ENCODE data around the gene EXOC6B. TPM values are rescaled to one million over a fixed set of nuclear protein-coding genes. Genes with fewer than 3 reads are reported as not detected.

EXOC6B gene
- total RNA-seq, 2 donors from 2014 or later: 51.3 to 68.9 TPM

DNA sequence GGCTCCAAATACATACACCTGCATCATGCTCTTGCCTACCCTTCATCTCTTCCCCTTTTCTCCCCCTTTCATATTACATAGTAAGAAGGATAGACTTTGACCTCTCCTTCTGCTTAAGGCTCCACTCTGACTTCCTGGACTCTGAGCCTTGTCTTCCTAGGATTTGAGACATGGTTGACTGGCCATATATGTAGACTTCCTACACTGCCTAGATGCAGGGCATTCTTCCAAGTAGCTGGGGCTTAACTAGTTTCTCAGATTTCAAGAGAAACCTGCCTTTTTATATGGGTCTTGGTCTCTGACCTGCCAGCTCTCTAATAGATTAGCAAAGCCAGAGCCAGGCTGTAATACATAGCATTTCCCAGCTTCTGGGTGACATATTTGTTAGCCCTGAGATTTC, 642.8 kb downstream of the EXOC6B start:
- no peak for DNase-seq
- Histone ChIP-seq H3K9ac (ENCODE audit: extremely low read depth, low read length, poor library complexity, severe bottlenecking) (no peak overlapping the region), H3K4me1 (ENCODE audit: control insufficient read depth, insufficient read depth, low read length) (no peaks in the 10 kb centered on the region), H3K27me3 (ENCODE audit: control insufficient read depth, insufficient read depth, low read length, poor library complexity, severe bottlenecking) (no peaks in the 10 kb centered on the region), H3K4me3 (ENCODE audit: low read length) (no peak overlapping the region), H3K27ac (ENCODE audit: low read depth, low read length) (no peak overlapping the region), H3K36me3 (ENCODE audit: control insufficient read depth, insufficient read depth, low read length) (peaks cover 14% of the 10 kb centered on the region), H3K9me3 (ENCODE audit: control insufficient read depth, low read length) (peaks cover 5% of the 10 kb centered on the region)
- Mint-ChIP-seq H3K27me3 (ENCODE audit: insufficient read depth) (no peaks in the 10 kb centered on the region), H3K9me3 (no peaks in the 10 kb centered on the region), H3K4me1 (no peaks in the 10 kb centered on the region), H3K4me3 (no peak overlapping the region), H3K27ac (no peak overlapping the region), H3K36me3 (ENCODE audit: low read depth) (peaks cover 38% of the 10 kb centered on the region)
- TF ChIP-seq, protein P1, sequence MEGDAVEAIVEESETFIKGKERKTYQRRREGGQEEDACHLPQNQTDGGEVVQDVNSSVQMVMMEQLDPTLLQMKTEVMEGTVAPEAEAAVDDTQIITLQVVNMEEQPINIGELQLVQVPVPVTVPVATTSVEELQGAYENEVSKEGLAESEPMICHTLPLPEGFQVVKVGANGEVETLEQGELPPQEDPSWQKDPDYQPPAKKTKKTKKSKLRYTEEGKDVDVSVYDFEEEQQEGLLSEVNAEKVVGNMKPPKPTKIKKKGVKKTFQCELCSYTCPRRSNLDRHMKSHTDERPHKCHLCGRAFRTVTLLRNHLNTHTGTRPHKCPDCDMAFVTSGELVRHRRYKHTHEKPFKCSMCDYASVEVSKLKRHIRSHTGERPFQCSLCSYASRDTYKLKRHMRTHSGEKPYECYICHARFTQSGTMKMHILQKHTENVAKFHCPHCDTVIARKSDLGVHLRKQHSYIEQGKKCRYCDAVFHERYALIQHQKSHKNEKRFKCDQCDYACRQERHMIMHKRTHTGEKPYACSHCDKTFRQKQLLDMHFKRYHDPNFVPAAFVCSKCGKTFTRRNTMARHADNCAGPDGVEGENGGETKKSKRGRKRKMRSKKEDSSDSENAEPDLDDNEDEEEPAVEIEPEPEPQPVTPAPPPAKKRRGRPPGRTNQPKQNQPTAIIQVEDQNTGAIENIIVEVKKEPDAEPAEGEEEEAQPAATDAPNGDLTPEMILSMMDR (conservative IDR thresholded peaks at IDR 0.05): no peak

DNA sequence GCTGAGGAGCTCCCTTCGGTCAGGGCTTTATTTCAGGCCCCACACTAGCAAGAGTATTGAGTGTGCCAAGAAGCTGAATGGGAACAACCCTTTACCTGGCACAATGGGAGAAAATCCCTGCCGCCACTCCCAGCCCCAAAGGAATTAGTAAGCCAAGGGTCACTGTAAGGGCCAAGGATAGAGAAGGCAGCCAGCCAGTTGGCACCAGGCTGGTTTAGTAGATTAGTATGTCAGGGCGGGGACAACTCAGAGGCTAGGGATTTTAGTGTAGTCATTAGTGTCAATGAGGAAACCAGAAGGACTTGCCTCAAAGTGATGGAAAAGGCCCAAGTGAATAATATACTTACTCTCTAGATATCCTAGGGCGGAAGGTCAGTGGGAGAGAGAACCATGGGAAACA, 643.3 kb downstream of the EXOC6B start:
- Histone ChIP-seq H3K9ac (ENCODE audit: extremely low read depth, low read length, poor library complexity, severe bottlenecking) (no peak overlapping the region), H3K36me3 (ENCODE audit: control insufficient read depth, insufficient read depth, low read length) (peaks cover 18% of the 10 kb centered on the region), H3K4me3 (ENCODE audit: low read length) (no peak overlapping the region), H3K27me3 (ENCODE audit: control insufficient read depth, insufficient read depth, low read length, poor library complexity, severe bottlenecking) (no peaks in the 10 kb centered on the region), H3K27ac (ENCODE audit: low read depth, low read length) (no peak overlapping the region), H3K4me1 (ENCODE audit: control insufficient read depth, insufficient read depth, low read length) (no peaks in the 10 kb centered on the region), H3K9me3 (ENCODE audit: control insufficient read depth, low read length) (peaks cover 5% of the 10 kb centered on the region)
- Mint-ChIP-seq H3K27me3 (ENCODE audit: insufficient read depth) (no peaks in the 10 kb centered on the region), H3K4me1 (no peaks in the 10 kb centered on the region), H3K36me3 (ENCODE audit: low read depth) (peaks cover 43% of the 10 kb centered on the region), H3K9me3 (no peaks in the 10 kb centered on the region), H3K4me3 (no peak overlapping the region), H3K27ac (no peak overlapping the region)
- WGBS, 2 experiments (ENCODE audit: insufficient coverage in 1 of 2, insufficient read length in 1 of 2): 98 to 100% methylated on average over 3 to 4 of the region's 4 CpGs
- TF ChIP-seq, protein P1 (conservative IDR thresholded peaks at IDR 0.05): no peak
- DNase-seq: no peak

DNA sequence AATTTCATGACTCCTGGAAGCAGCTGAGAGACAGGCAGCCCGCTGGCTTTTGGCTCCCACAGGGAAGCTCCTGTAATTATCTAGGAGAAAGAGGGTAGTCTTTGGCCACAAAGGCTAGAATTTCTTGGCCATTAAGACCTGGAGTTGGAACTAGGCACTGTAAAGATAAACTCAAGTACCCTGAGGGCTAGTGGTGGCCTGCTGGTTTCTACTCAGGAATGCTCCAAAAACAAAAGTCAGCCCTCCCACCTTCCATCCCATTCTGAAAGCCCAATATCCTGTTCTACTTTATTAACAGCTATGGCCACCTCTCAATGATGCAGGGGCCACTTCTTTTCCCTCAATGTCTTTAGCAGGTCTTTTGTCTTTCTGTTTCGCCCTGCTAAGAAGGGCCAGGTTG, 644.2 kb downstream of the EXOC6B start:
- Histone ChIP-seq H3K9ac (ENCODE audit: extremely low read depth, low read length, poor library complexity, severe bottlenecking) (no peak overlapping the region), H3K27ac (ENCODE audit: low read depth, low read length) (no peak overlapping the region), H3K4me3 (ENCODE audit: low read length) (no peak overlapping the region), H3K36me3 (ENCODE audit: control insufficient read depth, insufficient read depth, low read length) (peaks cover 27% of the 10 kb centered on the region), H3K4me1 (ENCODE audit: control insufficient read depth, insufficient read depth, low read length) (no peaks in the 10 kb centered on the region), H3K27me3 (ENCODE audit: control insufficient read depth, insufficient read depth, low read length, poor library complexity, severe bottlenecking) (no peaks in the 10 kb centered on the region), H3K9me3 (ENCODE audit: control insufficient read depth, low read length) (no peaks in the 10 kb centered on the region)
- H3K9me3 Mint-ChIP-seq: no peaks in the 10 kb centered on the region
- no peaks in the 10 kb centered on the region for H3K4me1 Mint-ChIP-seq
- H3K4me3 Mint-ChIP-seq: no peak overlapping the region
- no peak overlapping the region for H3K27ac Mint-ChIP-seq
- no peaks in the 10 kb centered on the region for H3K27me3 Mint-ChIP-seq (ENCODE audit: insufficient read depth)
- peaks cover 43% of the 10 kb centered on the region for H3K36me3 Mint-ChIP-seq (ENCODE audit: low read depth)
- no peak for DNase-seq
- TF ChIP-seq, protein P1 (conservative IDR thresholded peaks at IDR 0.05): no peak
- 94% methylated on average over 2 of the region's 2 CpGs; no CpG with 5 or more reads in 1 of the 2 experiments for WGBS, 2 experiments (ENCODE audit: insufficient coverage in 1 of 2, insufficient read length in 1 of 2)
